Upper lobe of right lung (tissue), 1 donor: ENCODE results near the gene OR6N1. TPM values are rescaled to one million over a fixed set of nuclear protein-coding genes. Genes with fewer than 3 reads are reported as not detected.

Experiments used
- ATAC-seq: fragments of 200-7000 bp; cut with Tn5 transposase; one replicate; pipeline ENCODE4 v1.9.1; 2020; ENCODE audit warnings: mild to moderate bottlenecking, moderate library complexity
- DNase-seq: peaks from one replicate; pipeline ENCODE4 v3.0.0-alpha.2; 2020
- H3K27ac ChIP-seq: fragments of 200-600 bp; one replicate; pipeline ENCODE4 v1.8.0; 2022
- H3K27me3 ChIP-seq: fragments of 200-600 bp; one replicate; pipeline ENCODE4 v1.8.0; 2022; ENCODE audit warnings: mild to moderate bottlenecking
- H3K36me3 ChIP-seq: fragments of 200-600 bp; one replicate; pipeline ENCODE4 v1.8.0; 2022
- H3K4me1 ChIP-seq: fragments of 200-600 bp; one replicate; pipeline ENCODE4 v1.8.0; 2022
- H3K4me3 ChIP-seq: fragments of 200-600 bp; one replicate; pipeline ENCODE4 v1.8.0; 2022; ENCODE audit warnings: mild to moderate bottlenecking
- H3K9me3 ChIP-seq: fragments of 200-600 bp; one replicate; pipeline ENCODE4 v1.8.0; 2022
- intact Hi-C: fragments of 100-400 bp; cut with DNase I; formaldehyde crosslinking; loops from one replicate; pipeline ENCODE4 v1.11.0; 2022
- total RNA-seq: library from RNA; stranded (reverse); fragmentation: NEBNext Ultra II Directional; extraction: Animal tissue kit (Norgen Biotek cat#: 25700); gene quantifications from one replicate; pipeline ENCODE4 v1.2.1, GENCODE V29; 2021
- TF ChIP-seq, protein P1 (sequence below): fragments of 200-600 bp; IDR thresholded peaks from one replicate; pipeline ENCODE4 v1.8.0; 2022; ENCODE audit warnings: antibody characterized with exemption
- donor health status: DM: no; HTN: yes; CAD: no; lungs with severe emphysema.

Gene OR6N1
- total RNA-seq, 1 donor from 2014 or later = 2.3 TPM

- ATAC-seq = no peak
- no peak overlapping the region for H3K27ac ChIP-seq
- intact Hi-C loops = no loop called here
- no peak for DNase-seq
- no peaks in the 10 kb centered on the region for H3K9me3 ChIP-seq
- H3K4me3 ChIP-seq = no peak overlapping the region
- TF ChIP-seq, protein P1, sequence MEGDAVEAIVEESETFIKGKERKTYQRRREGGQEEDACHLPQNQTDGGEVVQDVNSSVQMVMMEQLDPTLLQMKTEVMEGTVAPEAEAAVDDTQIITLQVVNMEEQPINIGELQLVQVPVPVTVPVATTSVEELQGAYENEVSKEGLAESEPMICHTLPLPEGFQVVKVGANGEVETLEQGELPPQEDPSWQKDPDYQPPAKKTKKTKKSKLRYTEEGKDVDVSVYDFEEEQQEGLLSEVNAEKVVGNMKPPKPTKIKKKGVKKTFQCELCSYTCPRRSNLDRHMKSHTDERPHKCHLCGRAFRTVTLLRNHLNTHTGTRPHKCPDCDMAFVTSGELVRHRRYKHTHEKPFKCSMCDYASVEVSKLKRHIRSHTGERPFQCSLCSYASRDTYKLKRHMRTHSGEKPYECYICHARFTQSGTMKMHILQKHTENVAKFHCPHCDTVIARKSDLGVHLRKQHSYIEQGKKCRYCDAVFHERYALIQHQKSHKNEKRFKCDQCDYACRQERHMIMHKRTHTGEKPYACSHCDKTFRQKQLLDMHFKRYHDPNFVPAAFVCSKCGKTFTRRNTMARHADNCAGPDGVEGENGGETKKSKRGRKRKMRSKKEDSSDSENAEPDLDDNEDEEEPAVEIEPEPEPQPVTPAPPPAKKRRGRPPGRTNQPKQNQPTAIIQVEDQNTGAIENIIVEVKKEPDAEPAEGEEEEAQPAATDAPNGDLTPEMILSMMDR = no peak
- no peaks in the 10 kb centered on the region for H3K27me3 ChIP-seq
- no peaks in the 10 kb centered on the region for H3K36me3 ChIP-seq
- no peaks in the 10 kb centered on the region for H3K4me1 ChIP-seq
Measured at GRCh38 chr1:158719664-158720063, 52.3 kb downstream of the OR6N1 start.

- intact Hi-C loops = no loop called here
- ATAC-seq = no peak
- no peak for DNase-seq
Measured at GRCh38 chr1:158717344-158717743, 54.7 kb downstream of the OR6N1 start.

DNA sequence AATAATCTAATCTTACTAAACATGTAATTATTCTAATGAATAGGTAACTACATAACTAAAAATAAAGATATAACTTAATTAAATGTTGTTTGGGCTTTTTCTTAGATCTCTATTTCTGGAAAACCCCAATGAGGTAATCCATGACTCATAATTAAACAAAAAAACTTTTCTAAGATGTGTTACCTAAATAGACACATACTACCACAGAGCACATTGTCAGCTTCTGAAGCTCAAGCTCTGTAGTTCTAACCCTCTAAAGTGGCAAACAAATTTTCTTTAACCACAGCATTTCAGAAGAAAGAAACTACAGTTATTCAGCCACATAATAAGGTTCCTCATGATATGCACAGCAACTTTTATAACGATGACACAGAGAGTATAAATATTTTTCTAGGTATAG is 55.7 kb downstream of the OR6N1 start:
- TF ChIP-seq, protein P1 = no peak
- Histone ChIP-seq H3K9me3 (no peaks in the 10 kb centered on the region), H3K4me3 (no peak overlapping the region), H3K27me3 (no peaks in the 10 kb centered on the region), H3K4me1 (no peaks in the 10 kb centered on the region), H3K36me3 (no peaks in the 10 kb centered on the region), H3K27ac (no peak overlapping the region)
- DNase-seq (no peak), ATAC-seq (no peak)
- intact Hi-C loops = no loop called here

More at GRCh38 chr1:158717344-158717743, 54.7 kb downstream of the OR6N1 start:
- Histone ChIP-seq H3K9me3 (no peaks in the 10 kb centered on the region), H3K27me3 (no peaks in the 10 kb centered on the region), H3K27ac (no peak overlapping the region), H3K4me1 (no peaks in the 10 kb centered on the region), H3K4me3 (no peak overlapping the region), H3K36me3 (no peaks in the 10 kb centered on the region)
- TF ChIP-seq, protein P1 = no peak

- Histone ChIP-seq H3K27me3 (no peaks in the 10 kb centered on the region), H3K9me3 (no peaks in the 10 kb centered on the region), H3K4me1 (no peaks in the 10 kb centered on the region), H3K4me3 (no peak overlapping the region), H3K36me3 (no peaks in the 10 kb centered on the region), H3K27ac (no peak overlapping the region)
- TF ChIP-seq, protein P1 = no peak
- intact Hi-C loops = no loop called here
- DNase-seq (no peak), ATAC-seq (no peak)
Measured at GRCh38 chr1:158714754-158715153, 57.2 kb downstream of the OR6N1 start.

Other genes starting within 250 kb of the OR6N1 start
- gene OR6Y1, start 217.8 kb downstream of the OR6N1 start, total RNA-seq = not detected
- not detected for gene OR6P1, start 201.6 kb downstream of the OR6N1 start, total RNA-seq
- gene OR10X1, start 192.3 kb downstream of the OR6N1 start, total RNA-seq = not detected
- not detected for gene OR10Z1, start 166.9 kb downstream of the OR6N1 start, total RNA-seq
- not detected for gene SPTA1, start 85.5 kb downstream of the OR6N1 start, total RNA-seq
- not detected for gene OR6K2, start 71.5 kb downstream of the OR6N1 start, total RNA-seq
- gene OR6K3, start 51.5 kb downstream of the OR6N1 start, total RNA-seq = 2.3 TPM
- gene OR6K6, start 17.5 kb downstream of the OR6N1 start, total RNA-seq = not detected
- gene OR6N2, start 9.0 kb upstream of the OR6N1 start, total RNA-seq = 0.72 TPM
- 45.5 TPM for gene MNDA, start 59.2 kb upstream of the OR6N1 start, total RNA-seq
- gene PYHIN1, start 159.4 kb upstream of the OR6N1 start, total RNA-seq = 2.6 TPM
- gene IFI16, start 237.7 kb upstream of the OR6N1 start, total RNA-seq = 98.0 TPM